Measurements from ENCODE around the gene TNNI2.

Gene TNNI2

DNA sequence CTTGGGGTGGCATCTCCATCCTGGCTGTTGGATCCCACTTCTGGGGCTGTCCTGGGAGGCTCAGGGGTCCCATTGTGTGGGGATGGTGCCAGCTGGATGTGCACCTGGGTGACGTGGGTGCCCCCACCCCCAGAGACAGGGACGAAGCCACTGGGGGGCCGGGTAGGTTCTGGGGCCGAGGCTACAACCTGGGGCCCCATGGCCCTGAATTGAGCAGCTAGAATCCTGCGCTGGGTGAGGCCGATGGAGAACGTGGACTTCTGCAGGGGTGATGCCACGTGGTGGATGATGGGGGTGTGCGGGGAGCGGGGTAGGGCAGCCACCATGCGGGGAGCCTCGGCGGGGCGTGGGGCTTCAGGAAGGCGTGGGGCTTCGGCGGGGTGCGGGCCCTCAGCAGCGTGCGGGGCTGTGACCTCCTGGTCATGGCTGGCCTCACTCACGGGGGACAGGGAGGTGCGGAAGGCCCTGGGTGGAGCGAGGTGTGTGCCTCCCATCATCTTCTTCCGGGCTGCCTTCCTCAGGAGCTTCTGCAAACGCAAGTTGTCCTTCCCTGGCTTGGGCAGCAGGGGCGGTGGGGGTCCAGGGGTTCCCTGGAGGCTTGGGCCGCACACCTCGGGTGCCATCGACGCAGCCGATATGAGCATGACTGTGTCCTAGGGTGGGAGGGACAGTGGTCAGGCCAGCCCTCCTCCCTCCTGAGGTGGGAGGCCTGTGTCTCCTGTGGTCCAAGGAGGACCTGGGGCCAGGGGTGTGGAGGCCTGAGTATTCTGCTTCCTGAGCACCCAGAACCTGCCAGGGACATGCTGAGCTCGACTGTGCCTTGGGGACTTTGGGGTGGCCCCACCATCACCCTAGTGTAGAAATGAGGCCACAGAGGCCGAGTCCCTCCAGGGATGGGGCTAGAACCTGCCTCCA lies 51.4 kb downstream of the TNNI2 start:
- no peak for DNase-seq

Data from right hindlimb (tissue), 1 donor.